ENCODE results near the gene HPS4. TPM values are rescaled to one million over a fixed set of nuclear protein-coding genes. Genes with fewer than 3 reads are reported as not detected.

HPS4 gene
- total and polyA plus RNA-seq, 2 of the 8 experiments (the other 6 are each of a cell fraction or from before 2014, with no cell fraction given): 28.0 to 35.2 TPM

GRCh38 chr22:26453812-26454500 lies 29.6 kb downstream of the HPS4 start (continued):
- TF ChIP-seq SAP30 (IDR thresholded peaks at IDR 0.05; ENCODE audit: insufficient read depth, insufficient replicate concordance, low read length): no peak

Measured in H1 (cell line).